ENCODE data around the gene MED17.
"Not testable (repeated sequence)": the region's sequence is repeated elsewhere in the genome, so short reads cannot be mapped to it uniquely, and the experiment has no call there.

MED17 gene

GRCh38 chr11:93746101-93746500 is 38.0 kb upstream of the MED17 start:
- Mint-ChIP-seq H3K4me1 (ENCODE audit: low read depth) (peaks cover 34% of the 10 kb centered on the region), H3K27me3 (no peaks in the 10 kb centered on the region), H3K4me3 (no peak overlapping the region), H3K36me3 (peaks cover 6% of the 10 kb centered on the region), H3K9me3 (ENCODE audit: low read depth) (no peaks in the 10 kb centered on the region), H3K27ac (no peak overlapping the region)

GRCh38 chr11:93747122-93747521 is 37.0 kb upstream of the MED17 start:
- peaks cover 6% of the 10 kb centered on the region for H3K36me3 Mint-ChIP-seq
- no peak overlapping the region for H3K4me3 Mint-ChIP-seq
- no peaks in the 10 kb centered on the region for H3K9me3 Mint-ChIP-seq (ENCODE audit: low read depth)
- no peaks in the 10 kb centered on the region for H3K27me3 Mint-ChIP-seq
- peaks cover 34% of the 10 kb centered on the region for H3K4me1 Mint-ChIP-seq (ENCODE audit: low read depth)
- H3K27ac Mint-ChIP-seq: no peak overlapping the region

- H3K4me1 Mint-ChIP-seq (ENCODE audit: low read depth): peaks cover 4% of the 10 kb centered on the region
- no peaks in the 10 kb centered on the region for H3K9me3 Mint-ChIP-seq (ENCODE audit: low read depth)
- peaks cover 3% of the 10 kb centered on the region for H3K36me3 Mint-ChIP-seq
Measured at GRCh38 chr11:93751001-93751400, 33.1 kb upstream of the MED17 start.

GRCh38 chr11:93753241-93753640 is 30.8 kb upstream of the MED17 start:
- Mint-ChIP-seq H3K27me3 (no peaks in the 10 kb centered on the region), H3K4me3 (no peak overlapping the region), H3K27ac (no peak overlapping the region), H3K36me3 (peaks cover under 1% of the 10 kb centered on the region), H3K9me3 (ENCODE audit: low read depth) (no peaks in the 10 kb centered on the region), H3K4me1 (ENCODE audit: low read depth) (no peaks in the 10 kb centered on the region)

More at GRCh38 chr11:93751001-93751400, 33.1 kb upstream of the MED17 start:
- H3K4me3 Mint-ChIP-seq: no peak overlapping the region
- no peak overlapping the region for H3K27ac Mint-ChIP-seq
- H3K27me3 Mint-ChIP-seq: no peaks in the 10 kb centered on the region

- Mint-ChIP-seq H3K27ac (no peak overlapping the region), H3K36me3 (peaks cover 5% of the 10 kb centered on the region), H3K27me3 (no peaks in the 10 kb centered on the region), H3K4me1 (ENCODE audit: low read depth) (no peaks in the 10 kb centered on the region), H3K4me3 (no peak overlapping the region), H3K9me3 (ENCODE audit: low read depth) (no peaks in the 10 kb centered on the region)
Measured at GRCh38 chr11:93756748-93757147, 27.3 kb upstream of the MED17 start.

- Mint-ChIP-seq H3K36me3 (peaks cover 5% of the 10 kb centered on the region), H3K27ac (no peak overlapping the region)
Measured at GRCh38 chr11:93757301-93757700, 26.8 kb upstream of the MED17 start.

GRCh38 chr11:93757924-93758865 is 25.9 kb upstream of the MED17 start:
- Mint-ChIP-seq H3K27me3 (no peaks in the 10 kb centered on the region), H3K27ac (no peak overlapping the region), H3K4me1 (ENCODE audit: low read depth) (no peaks in the 10 kb centered on the region), H3K36me3 (peaks cover 5% of the 10 kb centered on the region), H3K4me3 (no peak overlapping the region), H3K9me3 (ENCODE audit: low read depth) (no peaks in the 10 kb centered on the region)

More at GRCh38 chr11:93757301-93757700, 26.8 kb upstream of the MED17 start:
- no peaks in the 10 kb centered on the region for H3K4me1 Mint-ChIP-seq (ENCODE audit: low read depth)
- H3K4me3 Mint-ChIP-seq: no peak overlapping the region
- H3K9me3 Mint-ChIP-seq (ENCODE audit: low read depth): no peaks in the 10 kb centered on the region
- no peaks in the 10 kb centered on the region for H3K27me3 Mint-ChIP-seq

- H3K36me3 Mint-ChIP-seq; H3K27ac Mint-ChIP-seq; H3K9me3 Mint-ChIP-seq (ENCODE audit: low read depth); H3K4me1 Mint-ChIP-seq (ENCODE audit: low read depth); H3K27me3 Mint-ChIP-seq; H3K4me3 Mint-ChIP-seq: not testable (repeated sequence)
Measured at GRCh38 chr11:93759123-93759522, 25.0 kb upstream of the MED17 start.

GRCh38 chr11:93761910-93762309 is 22.2 kb upstream of the MED17 start:
- peaks cover 5% of the 10 kb centered on the region for H3K36me3 Mint-ChIP-seq
- no peak overlapping the region for H3K27ac Mint-ChIP-seq
- H3K27me3 Mint-ChIP-seq: no peaks in the 10 kb centered on the region
- no peaks in the 10 kb centered on the region for H3K4me1 Mint-ChIP-seq (ENCODE audit: low read depth)
- no peak overlapping the region for H3K4me3 Mint-ChIP-seq
- no peaks in the 10 kb centered on the region for H3K9me3 Mint-ChIP-seq (ENCODE audit: low read depth)

GRCh38 chr11:93765551-93765950 is 18.5 kb upstream of the MED17 start:
- Mint-ChIP-seq H3K36me3 (no peaks in the 10 kb centered on the region), H3K27me3 (no peaks in the 10 kb centered on the region), H3K27ac (no peak overlapping the region), H3K9me3 (ENCODE audit: low read depth) (no peaks in the 10 kb centered on the region), H3K4me3 (no peak overlapping the region), H3K4me1 (ENCODE audit: low read depth) (no peaks in the 10 kb centered on the region)

- no peaks in the 10 kb centered on the region for H3K4me1 Mint-ChIP-seq (ENCODE audit: low read depth)
Measured at GRCh38 chr11:93766504-93766903, 17.6 kb upstream of the MED17 start.

GRCh38 chr11:93767018-93767417 is 17.1 kb upstream of the MED17 start:
- no peak overlapping the region for H3K27ac Mint-ChIP-seq
- no peaks in the 10 kb centered on the region for H3K36me3 Mint-ChIP-seq
- H3K9me3 Mint-ChIP-seq (ENCODE audit: low read depth): no peaks in the 10 kb centered on the region
- no peak overlapping the region for H3K4me3 Mint-ChIP-seq
- H3K27me3 Mint-ChIP-seq: no peaks in the 10 kb centered on the region
- H3K4me1 Mint-ChIP-seq (ENCODE audit: low read depth): no peaks in the 10 kb centered on the region

More at GRCh38 chr11:93766504-93766903, 17.6 kb upstream of the MED17 start:
- Mint-ChIP-seq H3K9me3 (ENCODE audit: low read depth) (no peaks in the 10 kb centered on the region), H3K4me3 (no peak overlapping the region), H3K27me3 (no peaks in the 10 kb centered on the region), H3K36me3 (no peaks in the 10 kb centered on the region), H3K27ac (no peak overlapping the region)

GRCh38 chr11:93770160-93770559 is 13.9 kb upstream of the MED17 start:
- no peak overlapping the region for H3K27ac Mint-ChIP-seq
- H3K36me3 Mint-ChIP-seq: no peaks in the 10 kb centered on the region
- H3K4me1 Mint-ChIP-seq (ENCODE audit: low read depth): no peaks in the 10 kb centered on the region
- H3K4me3 Mint-ChIP-seq: no peak overlapping the region
- no peaks in the 10 kb centered on the region for H3K27me3 Mint-ChIP-seq
- H3K9me3 Mint-ChIP-seq (ENCODE audit: low read depth): no peaks in the 10 kb centered on the region

GRCh38 chr11:93772123-93772522 is 12.0 kb upstream of the MED17 start:
- Mint-ChIP-seq H3K27ac (no peak overlapping the region), H3K36me3 (no peaks in the 10 kb centered on the region), H3K4me1 (ENCODE audit: low read depth) (no peaks in the 10 kb centered on the region), H3K4me3 (no peak overlapping the region), H3K27me3 (no peaks in the 10 kb centered on the region), H3K9me3 (ENCODE audit: low read depth) (no peaks in the 10 kb centered on the region)

- Mint-ChIP-seq H3K27me3 (no peaks in the 10 kb centered on the region), H3K4me1 (ENCODE audit: low read depth) (no peaks in the 10 kb centered on the region), H3K27ac (no peak overlapping the region), H3K4me3 (no peak overlapping the region), H3K36me3 (no peaks in the 10 kb centered on the region), H3K9me3 (ENCODE audit: low read depth) (no peaks in the 10 kb centered on the region)
Measured at GRCh38 chr11:93773045-93773477, 11.0 kb upstream of the MED17 start.
